Activated B cell treated with CpG ODN at 0.5 μM for 24 hours (primary cell): Measurements from ENCODE around the gene TWIST2. TPM values are rescaled to one million over a fixed set of nuclear protein-coding genes. Genes with fewer than 3 reads are reported as not detected.

Experiments used
- ATAC-seq: fragments of 200-7000 bp; cut with Tn5 transposase; one replicate; pipeline ENCODE4 v1.10.0; 2021; ENCODE audit warnings: low read depth, mild to moderate bottlenecking, moderate library complexity
- CTCF ChIA-PET: fragments of 350-600 bp; sonication (Branson Sonifier 250); formaldehyde crosslinking; loops from one replicate; lab custom pipeline; 2021; ENCODE audit warnings: antibody characterized with exemption; lab: Charles Lee
- POLR2A ChIA-PET: fragments of 350-600 bp; sonication (Branson Sonifier 250); formaldehyde crosslinking; loops from one replicate; lab custom pipeline; 2021; ENCODE audit warnings: antibody characterized with exemption; lab: Charles Lee
- DNase-seq: peaks from one replicate; pipeline ENCODE4 v3.0.0; 2022
- H3K27ac Mint-ChIP-seq: one replicate; pipeline ENCODE4 v1.8.0; 2020; ENCODE audit warnings: mixed read lengths
- H3K27me3 Mint-ChIP-seq: one replicate; pipeline ENCODE4 v1.8.0; 2021; ENCODE audit warnings: mixed read lengths
- H3K36me3 Mint-ChIP-seq: one replicate; pipeline ENCODE4 v1.8.0; 2021; ENCODE audit warnings: low read depth, mixed read lengths
- H3K4me1 Mint-ChIP-seq: one replicate; pipeline ENCODE4 v1.8.0; 2021; ENCODE audit warnings: mixed read lengths
- H3K4me3 Mint-ChIP-seq: one replicate; pipeline ENCODE4 v1.8.0; 2020; ENCODE audit warnings: mild to moderate bottlenecking, mixed read lengths
- H3K9me3 Mint-ChIP-seq: one replicate; pipeline ENCODE4 v1.8.0; 2020; ENCODE audit warnings: mixed read lengths
- intact Hi-C: fragments of 100-400 bp; cut with micrococcal nuclease; formaldehyde crosslinking; loops from one replicate; pipeline ENCODE4 v1.15.1; 2024
- total RNA-seq: library from RNA; stranded (reverse); gene quantifications from 2 replicates; pipeline ENCODE4 v1.2.3, GENCODE V29; 2022
- TF ChIP-seq, protein P1 (sequence below): fragments of 200-600 bp; IDR thresholded peaks from one replicate; pipeline ENCODE4 v1.8.0; 2022; ENCODE audit warnings: antibody characterized with exemption, mild to moderate bottlenecking

The TWIST2 gene
- total RNA-seq, 1 donor from 2014 or later = not detected

DNA sequence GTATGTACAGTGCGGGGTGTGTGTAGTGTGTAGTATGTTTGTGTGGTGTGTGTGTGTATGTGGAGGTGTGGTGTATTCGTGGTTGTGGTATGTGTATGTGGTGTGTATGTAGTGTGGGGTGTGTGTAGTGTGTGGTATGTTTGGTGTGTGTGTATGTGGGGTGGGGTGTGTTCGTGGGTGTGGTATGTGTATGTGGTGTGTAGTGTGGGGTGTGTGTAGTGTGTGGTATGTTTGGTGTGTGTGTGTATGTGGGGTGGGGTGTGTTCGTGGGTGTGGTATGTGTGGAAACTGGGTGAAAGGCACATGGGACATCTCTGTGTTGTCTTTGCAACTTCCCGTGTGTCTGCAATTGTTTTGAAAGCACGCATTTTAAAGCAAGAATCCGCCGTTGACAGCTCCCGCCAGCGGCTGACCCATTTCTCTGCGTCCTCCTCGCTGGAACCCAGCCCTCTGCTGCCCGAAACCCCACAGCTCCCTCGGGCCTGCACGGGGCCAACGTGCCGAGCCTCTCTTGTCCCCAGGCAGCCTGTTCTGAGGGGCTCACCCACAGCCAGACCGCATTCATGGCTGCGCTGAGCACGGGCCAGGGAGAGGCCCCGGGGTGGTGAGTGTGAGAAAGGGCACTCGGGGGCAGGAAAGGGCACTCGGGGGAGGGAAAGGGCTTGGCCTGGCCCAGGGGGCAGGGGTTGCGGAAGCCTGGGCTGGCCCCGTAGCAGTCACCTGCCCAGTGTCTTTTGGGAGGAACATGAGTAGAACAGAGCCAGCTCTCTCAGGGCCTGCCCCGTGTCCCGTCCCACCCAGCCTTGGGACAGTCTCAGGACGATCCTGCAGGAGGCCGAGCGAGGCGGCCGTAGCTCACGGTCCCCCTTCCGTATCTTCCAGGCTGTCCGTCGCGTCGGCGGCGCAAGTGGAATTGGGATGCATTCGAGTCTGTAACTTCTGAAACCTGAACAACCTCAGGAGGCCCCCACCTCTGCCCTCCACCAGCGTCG is 61.4 kb downstream of the TWIST2 start:
- Mint-ChIP-seq H3K4me3 (no peak overlapping the region), H3K9me3 (no peaks in the 10 kb centered on the region), H3K27ac (no peak overlapping the region), H3K27me3 (no peaks in the 10 kb centered on the region), H3K4me1 (no peaks in the 10 kb centered on the region), H3K36me3 (no peaks in the 10 kb centered on the region)
- DNase-seq = no peak
- POLR2A ChIA-PET = no interaction called here
- intact Hi-C loops = no loop called here
- TF ChIP-seq, protein P1, sequence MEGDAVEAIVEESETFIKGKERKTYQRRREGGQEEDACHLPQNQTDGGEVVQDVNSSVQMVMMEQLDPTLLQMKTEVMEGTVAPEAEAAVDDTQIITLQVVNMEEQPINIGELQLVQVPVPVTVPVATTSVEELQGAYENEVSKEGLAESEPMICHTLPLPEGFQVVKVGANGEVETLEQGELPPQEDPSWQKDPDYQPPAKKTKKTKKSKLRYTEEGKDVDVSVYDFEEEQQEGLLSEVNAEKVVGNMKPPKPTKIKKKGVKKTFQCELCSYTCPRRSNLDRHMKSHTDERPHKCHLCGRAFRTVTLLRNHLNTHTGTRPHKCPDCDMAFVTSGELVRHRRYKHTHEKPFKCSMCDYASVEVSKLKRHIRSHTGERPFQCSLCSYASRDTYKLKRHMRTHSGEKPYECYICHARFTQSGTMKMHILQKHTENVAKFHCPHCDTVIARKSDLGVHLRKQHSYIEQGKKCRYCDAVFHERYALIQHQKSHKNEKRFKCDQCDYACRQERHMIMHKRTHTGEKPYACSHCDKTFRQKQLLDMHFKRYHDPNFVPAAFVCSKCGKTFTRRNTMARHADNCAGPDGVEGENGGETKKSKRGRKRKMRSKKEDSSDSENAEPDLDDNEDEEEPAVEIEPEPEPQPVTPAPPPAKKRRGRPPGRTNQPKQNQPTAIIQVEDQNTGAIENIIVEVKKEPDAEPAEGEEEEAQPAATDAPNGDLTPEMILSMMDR = no peak
- CTCF ChIA-PET = no interaction called here
- no peak for ATAC-seq

DNA sequence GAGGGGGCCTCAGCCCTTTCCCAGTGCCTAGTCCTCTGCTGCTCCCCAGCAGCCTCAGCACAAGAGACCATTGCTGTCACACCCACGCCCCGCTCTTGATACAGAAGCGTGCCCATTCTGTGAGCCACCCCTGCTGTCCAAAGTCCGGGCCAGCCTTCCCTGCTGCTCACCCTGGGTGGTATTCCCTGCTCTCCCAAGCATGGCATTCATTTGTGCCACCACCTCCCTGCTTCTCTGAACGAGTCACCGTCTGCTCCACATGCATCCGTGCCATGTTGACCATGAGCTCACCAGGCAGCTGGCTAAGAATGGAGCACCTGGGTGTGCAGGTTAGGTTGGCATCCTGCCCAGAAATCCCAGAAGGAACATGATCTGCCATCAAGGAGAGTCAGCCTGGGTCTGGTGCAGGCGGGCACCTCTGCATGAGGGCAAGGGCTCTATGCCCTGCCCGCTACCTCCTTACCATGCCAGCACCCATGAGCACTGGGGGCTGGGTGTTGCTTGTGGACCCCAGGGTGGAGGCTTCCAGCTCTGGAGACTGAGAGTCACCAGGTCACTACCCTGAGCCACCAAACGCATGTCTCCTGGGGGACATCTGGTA is 63.0 kb downstream of the TWIST2 start:
- Mint-ChIP-seq H3K27me3 (peaks cover 2% of the 10 kb centered on the region), H3K27ac (no peak overlapping the region), H3K4me3 (no peak overlapping the region), H3K4me1 (no peaks in the 10 kb centered on the region), H3K36me3 (no peaks in the 10 kb centered on the region), H3K9me3 (no peaks in the 10 kb centered on the region)
- intact Hi-C loops = no loop called here
- CTCF ChIA-PET = no interaction called here
- ATAC-seq (no peak), DNase-seq (no peak)
- TF ChIP-seq, protein P1 = no peak
- POLR2A ChIA-PET = no interaction called here

DNA sequence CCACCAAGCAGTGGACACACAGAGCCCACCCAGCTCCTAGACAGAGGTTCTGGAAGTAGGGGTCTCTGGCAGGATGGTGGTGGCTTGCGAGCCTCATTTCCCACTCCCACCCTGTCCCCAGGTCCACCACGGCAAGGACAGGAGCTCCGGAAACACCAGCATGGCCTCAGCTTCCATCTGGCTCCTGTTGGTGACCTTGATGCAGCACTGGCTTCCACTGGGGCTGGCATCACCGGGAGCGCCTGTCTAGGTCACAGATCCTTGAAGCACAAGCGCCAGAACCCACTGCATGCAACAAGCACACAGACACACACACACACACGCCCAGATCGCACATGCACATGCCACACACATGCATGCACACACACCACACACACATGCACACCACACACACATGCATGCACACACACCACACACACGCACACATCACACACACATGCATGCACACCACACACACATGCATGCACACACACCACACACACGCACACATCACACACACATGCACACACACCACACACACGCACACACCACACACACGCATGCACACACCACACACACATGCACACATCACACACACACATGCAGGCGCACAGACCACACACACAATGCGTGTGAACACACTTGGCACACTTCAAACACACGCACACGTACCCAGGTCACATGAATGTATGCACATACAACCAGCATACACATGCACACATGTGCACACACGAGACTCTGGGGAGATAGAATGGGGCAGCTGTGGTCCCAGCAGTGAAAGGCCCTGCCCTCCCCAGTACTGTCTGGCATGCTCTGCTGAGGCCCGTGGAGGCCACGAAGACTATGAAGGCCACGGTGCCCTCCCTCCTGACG is 63.7 kb downstream of the TWIST2 start:
- ChIA-PET CTCF (no interaction called here), POLR2A (no interaction called here)
- ATAC-seq = no peak
- TF ChIP-seq, protein P1 = no peak
- peaks cover 2% of the 10 kb centered on the region for H3K27me3 Mint-ChIP-seq
- no peak overlapping the region for H3K4me3 Mint-ChIP-seq
- H3K4me1 Mint-ChIP-seq = no peaks in the 10 kb centered on the region
- no peaks in the 10 kb centered on the region for H3K36me3 Mint-ChIP-seq
- intact Hi-C loops = no loop called here
- no peaks in the 10 kb centered on the region for H3K9me3 Mint-ChIP-seq
- no peak overlapping the region for H3K27ac Mint-ChIP-seq
- DNase-seq = no peak

DNA sequence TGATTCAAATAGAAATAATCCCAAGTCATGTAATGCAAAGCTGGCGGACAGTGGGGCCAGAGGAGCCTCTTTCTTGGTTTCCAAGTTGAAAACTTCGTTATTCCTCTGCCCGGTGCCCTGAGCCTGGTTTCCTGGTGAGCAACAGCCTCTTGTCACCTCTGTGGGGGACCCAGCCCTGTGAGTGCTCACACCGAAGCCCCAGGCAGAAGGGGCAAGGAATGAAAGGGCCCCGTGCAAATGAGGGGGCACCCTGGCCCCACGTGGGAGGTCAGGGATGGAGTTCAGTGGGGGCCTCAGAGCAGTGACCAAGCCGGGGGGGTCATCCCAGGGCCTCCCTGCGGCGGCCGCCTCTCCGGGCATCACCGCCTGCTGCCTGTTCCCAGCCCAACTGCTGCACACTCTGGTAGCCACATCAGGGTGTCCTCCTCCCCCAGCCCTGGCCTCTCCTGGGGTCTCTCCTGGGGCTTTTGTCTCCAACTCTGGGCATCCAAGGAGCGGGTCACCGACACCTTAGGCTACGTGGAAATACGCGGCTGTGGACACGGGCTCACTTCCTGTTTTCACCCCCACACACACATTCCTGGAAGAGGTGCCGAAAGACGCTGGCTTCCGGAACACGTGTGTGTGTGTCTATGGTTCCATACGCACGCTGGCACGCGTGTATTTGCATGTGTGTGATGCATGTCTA is 64.5 kb downstream of the TWIST2 start:
- Mint-ChIP-seq H3K36me3 (no peaks in the 10 kb centered on the region), H3K9me3 (no peaks in the 10 kb centered on the region), H3K27ac (no peak overlapping the region), H3K27me3 (peaks cover 2% of the 10 kb centered on the region), H3K4me3 (no peak overlapping the region), H3K4me1 (no peaks in the 10 kb centered on the region)
- ChIA-PET CTCF (no interaction called here), POLR2A (no interaction called here)
- ATAC-seq (no peak), DNase-seq (no peak)
- TF ChIP-seq, protein P1 = no peak
- intact Hi-C loops = no loop called here
